DMS114 treated with DMSO at 0.1 percent for 48 hours (cell line): Measurements from ENCODE around the gene FAM3A.

Source experiments
- DNase-seq: peaks from one replicate; lab custom pipeline; 2025; ENCODE audit not compliant: unreplicated experiment; lab: John Stamatoyannopoulos, UW

FAM3A gene

DNA sequence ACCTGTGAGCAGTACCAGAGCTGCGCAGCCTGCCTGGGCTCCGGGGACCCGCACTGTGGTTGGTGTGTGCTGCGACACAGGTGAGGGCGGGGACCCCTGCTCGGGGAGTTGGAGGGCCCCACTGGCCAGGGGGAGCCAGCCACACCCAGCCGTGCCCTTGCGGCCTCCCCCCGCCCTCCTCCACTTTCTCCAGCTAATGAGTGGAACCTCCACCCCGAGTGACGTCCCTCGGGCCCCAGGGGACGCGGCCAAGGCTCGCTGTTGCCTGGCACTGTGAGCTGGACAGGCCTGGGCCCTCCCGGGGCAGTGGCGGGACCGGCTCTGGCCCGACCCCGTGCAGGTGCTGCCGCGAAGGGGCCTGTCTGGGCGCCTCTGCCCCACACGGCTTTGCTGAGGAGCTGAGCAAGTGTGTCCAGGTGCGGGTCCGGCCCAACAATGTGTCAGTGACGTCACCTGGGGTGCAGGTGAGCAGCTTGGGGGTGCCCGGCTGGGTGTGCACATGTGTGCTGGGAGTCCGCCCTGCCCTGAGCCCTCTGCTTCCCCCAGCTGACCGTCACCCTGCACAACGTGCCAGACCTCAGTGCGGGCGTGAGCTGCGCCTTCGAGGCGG, 52.3 kb downstream of the FAM3A start:
- no peak for DNase-seq

GRCh38 chrX:154462396-154462795, 53.6 kb downstream of the FAM3A start:
- DNase-seq = no peak

DNA sequence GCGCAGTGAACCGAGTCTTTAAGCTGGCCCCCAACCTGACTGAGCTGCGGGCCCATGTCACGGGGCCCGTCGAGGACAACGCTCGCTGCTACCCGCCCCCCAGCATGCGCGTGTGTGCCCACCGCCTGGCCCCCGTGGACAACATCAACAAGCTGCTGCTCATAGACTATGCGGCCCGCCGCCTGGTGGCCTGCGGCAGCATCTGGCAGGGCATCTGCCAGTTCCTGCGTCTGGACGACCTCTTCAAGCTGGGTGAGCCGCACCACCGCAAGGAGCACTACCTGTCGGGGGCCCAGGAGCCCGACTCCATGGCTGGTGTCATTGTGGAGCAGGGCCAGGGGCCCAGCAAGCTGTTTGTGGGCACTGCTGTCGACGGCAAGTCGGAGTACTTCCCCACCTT, 55.7 kb downstream of the FAM3A start:
- DNase-seq = no peak

DNA sequence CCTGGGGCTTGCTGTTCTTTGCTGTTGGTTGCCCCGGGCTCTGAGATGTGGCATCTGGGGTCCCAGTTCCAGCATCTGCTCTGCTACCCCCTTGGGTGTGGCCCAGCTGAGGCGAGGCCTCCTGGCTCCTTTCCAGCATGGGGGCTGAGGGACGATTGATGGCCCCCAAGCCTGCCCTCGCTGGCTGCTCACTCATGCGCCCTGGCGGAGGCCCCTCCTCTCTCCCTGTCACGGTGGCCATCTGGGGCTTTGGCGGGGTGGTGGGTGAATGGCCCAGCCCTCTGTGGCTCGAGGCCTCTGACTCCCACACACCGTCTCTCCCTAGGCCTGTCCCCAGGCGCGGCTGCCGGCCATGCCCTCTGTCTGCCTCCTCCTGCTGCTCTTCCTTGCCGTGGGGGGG, 56.2 kb downstream of the FAM3A start:
- DNase-seq = no peak

DNA sequence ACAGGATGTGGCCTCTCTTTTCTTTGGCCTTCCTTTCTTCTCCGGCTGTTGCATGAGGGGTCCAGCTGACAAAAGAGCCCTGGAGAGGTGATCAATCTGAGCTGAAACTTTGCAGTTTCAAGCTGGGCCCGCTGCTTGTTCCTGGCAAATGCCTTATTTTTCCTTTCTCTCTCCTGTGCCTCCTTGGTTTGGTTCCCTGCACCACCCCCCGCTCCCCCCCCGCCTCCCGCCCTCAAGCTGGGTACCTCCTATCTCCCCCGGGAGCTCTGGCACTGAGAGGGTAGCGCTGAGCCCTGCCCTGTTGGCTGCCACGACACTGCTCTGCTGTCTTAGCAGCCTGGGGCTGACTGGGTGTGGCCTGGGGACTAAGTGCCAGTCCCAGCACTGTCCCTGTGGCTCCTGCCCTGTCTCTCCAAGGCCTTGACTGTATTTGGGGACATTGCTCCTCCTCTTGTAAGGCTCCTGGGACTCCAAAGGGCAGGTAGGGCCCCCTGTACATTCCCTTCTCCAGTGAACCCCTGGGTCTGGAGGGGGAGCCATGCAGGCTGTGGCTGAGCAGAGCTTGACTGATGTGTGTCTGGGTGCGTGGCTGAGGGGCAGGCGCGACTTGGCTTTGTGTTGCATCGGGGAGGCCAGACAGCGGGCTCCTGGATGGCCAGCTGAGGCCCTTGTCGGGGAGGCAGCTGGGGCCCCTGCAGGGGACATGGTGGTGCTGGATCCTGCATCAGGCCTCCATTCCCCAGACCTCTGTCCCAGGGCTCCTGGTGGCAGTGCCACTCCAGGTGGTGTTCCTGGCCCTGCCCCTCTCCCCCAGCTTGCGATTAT, 56.9 kb downstream of the FAM3A start:
- DNase-seq = no peak

- no peak for DNase-seq
Measured at GRCh38 chrX:154458116-154458953, 57.7 kb downstream of the FAM3A start, which contains the start of gene PLXNA3. PLXNA3 (plus strand) TSS chrX:154458281; CDS start chrX:154460184, 1,903 bp downstream.

- no peak for DNase-seq
Measured at GRCh38 chrX:154457491-154458115, 58.4 kb downstream of the FAM3A start.
